ENCODE measurements around the gene TBC1D22B.
A peak's percentile ranks its signal among the peaks of the same experiment; 100 is the strongest.
"Not testable (repeated sequence)": the region's sequence is repeated elsewhere in the genome, so short reads cannot be mapped to it uniquely, and the experiment has no call there.

The TBC1D22B gene

GRCh38 chr6:37324131-37325033 lies 66.8 kb downstream of the TBC1D22B start:
- no peak for DNase-seq

GRCh38 chr6:37330345-37330744 lies 72.8 kb downstream of the TBC1D22B start:
- not testable (repeated sequence) for DNase-seq

- no peak for DNase-seq
Measured at GRCh38 chr6:37331047-37331446, 73.5 kb downstream of the TBC1D22B start.

GRCh38 chr6:37332894-37333293 lies 75.3 kb downstream of the TBC1D22B start:
- DNase-seq: no peak

GRCh38 chr6:37334047-37334446 lies 76.5 kb downstream of the TBC1D22B start:
- DNase-seq: no peak

GRCh38 chr6:37338317-37338716 lies 80.7 kb downstream of the TBC1D22B start:
- DNase-seq: not testable (repeated sequence)

- no peak for DNase-seq
Measured at GRCh38 chr6:37338745-37339255, 81.2 kb downstream of the TBC1D22B start.

- no peak for DNase-seq
Measured at GRCh38 chr6:37339741-37340638, 82.4 kb downstream of the TBC1D22B start.

- no peak for DNase-seq
Measured at GRCh38 chr6:37340639-37340943, 83.0 kb downstream of the TBC1D22B start.

- no peak for DNase-seq
Measured at GRCh38 chr6:37343248-37343647, 85.7 kb downstream of the TBC1D22B start.

GRCh38 chr6:37344308-37344707 lies 86.7 kb downstream of the TBC1D22B start:
- no peak for DNase-seq

GRCh38 chr6:37345804-37346203 lies 88.2 kb downstream of the TBC1D22B start:
- not testable (repeated sequence) for DNase-seq

- no peak for DNase-seq
Measured at GRCh38 chr6:37347177-37347576, 89.6 kb downstream of the TBC1D22B start.

- DNase-seq: no peak
Measured at GRCh38 chr6:37347670-37348111, 90.1 kb downstream of the TBC1D22B start.

- DNase-seq: no peak
Measured at GRCh38 chr6:37351027-37351426, 93.5 kb downstream of the TBC1D22B start.

- no peak for DNase-seq
Measured at GRCh38 chr6:37352384-37352783, 94.8 kb downstream of the TBC1D22B start.

- DNase-seq: peak; percentile 71
Measured at GRCh38 chr6:37353761-37354525, 96.4 kb downstream of the TBC1D22B start, which contains the start of gene RNF8. TSS of gene RNF8 (plus strand) at chr6:37353983. CDS start at chr6:37354165, 182 bp downstream.

- DNase-seq: no peak
Measured at GRCh38 chr6:37354526-37355384, 97.2 kb downstream of the TBC1D22B start.

- no peak for DNase-seq
Measured at GRCh38 chr6:37357288-37357687, 99.7 kb downstream of the TBC1D22B start.

- no peak for DNase-seq
Measured at GRCh38 chr6:37357860-37358259, 100.3 kb downstream of the TBC1D22B start.

- DNase-seq: no peak
Measured at GRCh38 chr6:37359039-37359438, 101.5 kb downstream of the TBC1D22B start.

Measured in NCI-H1092 (cell line).